ENCODE results near the gene MS4A13. TPM values are rescaled to one million over a fixed set of nuclear protein-coding genes. Genes with fewer than 3 reads are reported as not detected.
"Not testable (repeated sequence)": the region's sequence is repeated elsewhere in the genome, so short reads cannot be mapped to it uniquely, and the experiment has no call there.

MS4A13 gene
- total RNA-seq, 1 experiment from 2014 or later = not detected

DNA sequence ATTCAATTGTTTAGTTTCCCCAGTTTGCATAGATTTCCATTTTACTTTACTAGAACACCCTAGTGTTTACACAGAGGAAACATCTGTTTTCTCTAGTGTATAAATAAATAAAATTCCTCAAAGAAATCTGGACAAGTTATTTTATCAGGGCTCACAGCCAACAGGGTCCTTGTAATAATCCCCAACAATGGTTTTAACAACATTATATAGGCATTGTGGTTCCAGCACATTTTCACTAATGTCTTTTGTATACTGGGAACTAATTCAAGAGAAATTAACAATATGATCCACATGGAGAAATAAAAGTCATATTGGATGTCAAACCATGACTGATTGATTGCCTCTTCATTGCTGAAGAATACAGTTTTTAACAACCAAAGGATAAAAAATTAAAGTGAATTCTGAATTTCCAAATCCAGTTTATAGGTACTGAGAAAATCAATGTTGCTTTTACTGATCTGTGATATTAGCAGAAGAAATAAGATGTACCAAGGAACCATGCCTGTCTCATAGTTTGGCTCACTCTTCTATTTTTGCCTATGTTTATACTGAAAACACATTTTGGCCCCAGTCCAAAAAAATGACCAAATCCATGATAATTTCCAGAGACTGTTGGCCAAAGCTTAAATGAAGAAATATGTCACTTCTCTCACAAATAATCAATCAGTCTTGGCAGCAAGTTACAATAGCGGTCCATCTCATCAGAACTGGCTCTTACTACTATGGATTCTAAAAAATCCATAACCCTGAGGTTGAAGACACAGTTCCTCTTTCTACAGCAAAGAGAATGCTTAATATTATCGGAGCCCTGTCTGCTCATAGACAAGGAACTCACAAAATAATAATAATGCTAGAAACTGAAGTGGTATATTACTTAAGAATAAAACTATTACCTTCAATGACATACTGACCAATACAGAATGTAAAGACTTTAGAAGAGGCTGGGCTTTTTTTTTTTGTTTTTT, 1.4 kb upstream of the MS4A13 start:
- H3K4me1 Mint-ChIP-seq (ENCODE audit: insufficient read depth, unreplicated experiment) = no peaks in the 10 kb centered on the region
- ChIA-PET POLR2A (interaction anchor here (0.6 kb wide), 1 partner anchor 858 kb away, joined by 3 read pairs; no protein-coding TSS in a partner anchor), CTCF (interaction anchor here (0.6 kb wide), 1 partner anchor 179 kb away, joined by 3 read pairs; no protein-coding TSS in a partner anchor)
- H3K27ac Mint-ChIP-seq (ENCODE audit: low read depth, unreplicated experiment) = no peak overlapping the region
- H3K4me3 Mint-ChIP-seq (ENCODE audit: unreplicated experiment) = no peak overlapping the region
- no peaks in the 10 kb centered on the region for H3K27me3 Mint-ChIP-seq (ENCODE audit: insufficient read depth, unreplicated experiment)
- BruUV-seq (replicated peaks) = no TSS peak
- peaks cover 7% of the 10 kb centered on the region for H3K9me3 Mint-ChIP-seq (ENCODE audit: unreplicated experiment)
- intact Hi-C loops (cut with micrococcal nuclease) = no loop called here
- no peak for DNase-seq (ENCODE audit: unreplicated experiment)
- H3K36me3 Mint-ChIP-seq (ENCODE audit: insufficient read depth, unreplicated experiment) = no peaks in the 10 kb centered on the region
- TF ChIP-seq CTCF (IDR thresholded peaks at IDR 0.05; ENCODE audit: unreplicated experiment) = no peak

DNA sequence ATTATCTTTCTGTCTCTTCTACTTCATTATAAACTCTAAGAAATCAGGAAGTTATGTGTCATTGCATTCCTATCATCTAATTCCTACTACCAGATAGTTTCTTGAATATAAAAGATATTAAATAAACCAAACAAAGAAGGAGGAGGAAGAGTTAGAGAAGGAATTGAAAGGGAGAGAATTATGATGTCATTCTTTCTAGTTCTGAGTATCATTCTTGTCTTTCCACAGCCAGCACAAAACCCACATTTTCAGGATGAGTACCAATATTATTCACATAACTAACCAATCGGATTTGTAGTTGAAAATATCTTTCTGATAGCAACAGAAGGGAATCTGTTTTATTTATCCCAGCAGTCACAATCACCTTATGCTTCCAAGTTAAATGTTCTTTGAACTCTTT, 13.3 kb downstream of the MS4A13 start:
- no peak for DNase-seq (ENCODE audit: unreplicated experiment)
- peaks cover 14% of the 10 kb centered on the region for H3K27me3 Mint-ChIP-seq (ENCODE audit: insufficient read depth, unreplicated experiment)
- POLR2A ChIA-PET = no interaction called here
- no peaks in the 10 kb centered on the region for H3K9me3 Mint-ChIP-seq (ENCODE audit: unreplicated experiment)
- BruUV-seq (replicated peaks) = no TSS peak
- CTCF ChIA-PET = interaction anchor here (1.1 kb wide), 1 partner anchor 167 kb away, joined by 5 read pairs; no protein-coding TSS in a partner anchor
- H3K4me3 Mint-ChIP-seq (ENCODE audit: unreplicated experiment) = no peak overlapping the region
- TF ChIP-seq CTCF (IDR thresholded peaks at IDR 0.05; ENCODE audit: unreplicated experiment) = no peak
- no peaks in the 10 kb centered on the region for H3K36me3 Mint-ChIP-seq (ENCODE audit: insufficient read depth, unreplicated experiment)
- H3K4me1 Mint-ChIP-seq (ENCODE audit: insufficient read depth, unreplicated experiment) = no peaks in the 10 kb centered on the region
- H3K27ac Mint-ChIP-seq (ENCODE audit: low read depth, unreplicated experiment) = no peak overlapping the region
- intact Hi-C loops (cut with micrococcal nuclease) = no loop called here

DNA sequence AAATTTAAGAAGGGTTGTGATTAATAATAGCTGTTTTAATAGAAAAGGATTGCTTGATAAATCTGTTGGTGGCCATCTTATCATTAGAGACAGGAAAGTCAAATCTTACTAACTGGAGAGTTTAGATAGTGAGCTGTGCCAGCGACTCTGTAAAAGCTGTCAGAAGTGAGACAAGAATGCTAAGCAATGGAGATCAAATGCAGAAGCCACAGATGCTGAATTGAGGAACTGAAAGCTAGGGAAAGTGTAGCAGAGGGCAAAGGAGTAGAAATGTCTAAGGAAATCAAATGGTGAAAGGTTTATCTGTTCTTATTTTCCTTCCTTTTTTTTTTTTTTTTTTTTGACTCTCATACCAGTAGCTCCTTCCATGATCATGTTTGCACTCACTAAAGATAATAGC, 13.7 kb downstream of the MS4A13 start:
- intact Hi-C loops (cut with micrococcal nuclease) = no loop called here
- Mint-ChIP-seq H3K4me3 (ENCODE audit: unreplicated experiment) (no peak overlapping the region), H3K27ac (ENCODE audit: low read depth, unreplicated experiment) (no peak overlapping the region), H3K36me3 (ENCODE audit: insufficient read depth, unreplicated experiment) (no peaks in the 10 kb centered on the region), H3K4me1 (ENCODE audit: insufficient read depth, unreplicated experiment) (no peaks in the 10 kb centered on the region), H3K9me3 (ENCODE audit: unreplicated experiment) (no peaks in the 10 kb centered on the region), H3K27me3 (ENCODE audit: insufficient read depth, unreplicated experiment) (peaks cover 14% of the 10 kb centered on the region)
- BruUV-seq (replicated peaks) = no TSS peak
- ChIA-PET POLR2A (no interaction called here), CTCF (interaction anchor here (1.1 kb wide), 2 partner anchors 166 to 167 kb away, joined by 3 to 5 read pairs; no protein-coding TSS in a partner anchor)
- no peak for DNase-seq (ENCODE audit: unreplicated experiment)
- no peak for TF ChIP-seq CTCF (IDR thresholded peaks at IDR 0.05; ENCODE audit: unreplicated experiment)

DNA sequence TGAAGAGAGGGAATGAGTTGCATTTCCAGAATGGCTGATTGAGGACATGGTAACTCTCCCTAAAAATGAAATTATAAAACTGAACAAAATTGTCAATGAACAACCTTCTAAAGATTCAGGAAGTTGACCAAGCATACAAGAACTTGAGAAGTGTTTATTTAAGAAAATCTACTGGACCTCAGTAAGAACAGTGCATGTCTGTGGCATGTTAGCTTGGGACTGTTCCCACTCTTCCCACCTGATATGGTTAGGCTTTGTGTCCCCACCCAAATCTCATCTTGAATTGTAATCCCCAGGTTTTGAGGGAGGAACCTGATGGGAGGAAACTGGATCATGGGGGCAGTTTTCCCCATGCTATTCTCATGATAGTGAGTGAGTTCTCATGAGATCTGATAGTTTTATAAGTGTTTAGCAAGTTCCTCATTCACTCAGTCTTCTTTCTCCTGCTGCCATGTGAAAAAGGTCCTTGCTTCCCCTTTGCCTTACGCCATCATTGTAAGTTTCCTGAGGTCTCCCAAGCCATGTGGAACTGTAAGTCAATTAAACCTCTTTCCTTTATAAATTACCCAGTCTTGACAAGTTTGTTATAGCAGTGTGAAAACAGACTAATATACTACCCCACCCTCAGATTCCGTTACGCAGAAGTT, 15.4 kb downstream of the MS4A13 start:
- H3K9me3 Mint-ChIP-seq (ENCODE audit: unreplicated experiment) = no peaks in the 10 kb centered on the region
- no TSS peak for BruUV-seq (replicated peaks)
- no peaks in the 10 kb centered on the region for H3K36me3 Mint-ChIP-seq (ENCODE audit: insufficient read depth, unreplicated experiment)
- H3K4me3 Mint-ChIP-seq (ENCODE audit: unreplicated experiment) = no peak overlapping the region
- no peak overlapping the region for H3K27ac Mint-ChIP-seq (ENCODE audit: low read depth, unreplicated experiment)
- no peak for DNase-seq (ENCODE audit: unreplicated experiment)
- H3K27me3 Mint-ChIP-seq (ENCODE audit: insufficient read depth, unreplicated experiment) = peaks cover 11% of the 10 kb centered on the region
- ChIA-PET POLR2A (no interaction called here), CTCF (no interaction called here)
- TF ChIP-seq CTCF (IDR thresholded peaks at IDR 0.05; ENCODE audit: unreplicated experiment) = no peak
- intact Hi-C loops (cut with micrococcal nuclease) = no loop called here
- no peaks in the 10 kb centered on the region for H3K4me1 Mint-ChIP-seq (ENCODE audit: insufficient read depth, unreplicated experiment)

DNA sequence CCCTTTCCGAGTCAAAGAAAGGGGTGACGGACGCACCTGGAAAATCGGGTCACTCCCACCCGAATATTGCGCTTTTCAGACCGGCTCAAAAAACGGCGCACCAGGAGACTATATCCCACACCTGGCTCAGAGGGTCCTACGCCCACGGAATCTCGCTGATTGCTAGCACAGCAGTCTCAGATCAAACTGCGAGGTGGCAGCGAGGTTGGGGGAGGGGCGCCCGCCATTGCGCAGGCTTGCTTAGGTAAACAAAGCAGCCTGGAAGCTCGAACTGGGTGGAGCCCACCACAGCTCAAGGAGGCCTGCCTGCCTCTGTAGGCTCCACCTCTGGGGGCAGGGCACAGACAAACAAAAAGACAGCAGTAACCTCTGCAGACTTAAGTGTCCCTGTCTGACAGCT, 17.2 kb downstream of the MS4A13 start:
- H3K27ac Mint-ChIP-seq (ENCODE audit: low read depth, unreplicated experiment); H3K4me1 Mint-ChIP-seq (ENCODE audit: insufficient read depth, unreplicated experiment); intact Hi-C loops (cut with micrococcal nuclease); CTCF ChIA-PET; POLR2A ChIA-PET; DNase-seq (ENCODE audit: unreplicated experiment); H3K27me3 Mint-ChIP-seq (ENCODE audit: insufficient read depth, unreplicated experiment); H3K4me3 Mint-ChIP-seq (ENCODE audit: unreplicated experiment); H3K36me3 Mint-ChIP-seq (ENCODE audit: insufficient read depth, unreplicated experiment); BruUV-seq (replicated peaks); H3K9me3 Mint-ChIP-seq (ENCODE audit: unreplicated experiment): not testable (repeated sequence)

DNA sequence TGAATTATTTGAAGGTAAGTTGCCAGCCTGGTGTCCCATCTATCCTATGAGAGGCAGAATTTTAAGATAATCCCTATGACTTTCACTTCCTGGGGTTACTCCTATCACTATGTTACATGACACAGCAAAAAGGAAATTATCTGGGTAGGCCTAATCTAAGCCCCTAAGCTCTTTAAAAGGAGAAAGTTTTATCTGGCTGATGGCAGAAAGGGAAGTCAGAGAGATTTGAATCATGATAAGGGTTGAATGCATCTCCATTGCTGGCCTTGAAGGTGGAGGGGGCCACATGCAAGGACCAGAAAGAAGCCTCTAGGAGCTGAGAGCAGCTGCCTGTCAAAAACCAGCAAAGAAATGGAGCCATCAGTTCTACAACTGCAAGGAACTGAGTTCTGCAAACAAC, 23.4 kb downstream of the MS4A13 start:
- H3K4me3 Mint-ChIP-seq (ENCODE audit: unreplicated experiment); BruUV-seq (replicated peaks); H3K9me3 Mint-ChIP-seq (ENCODE audit: unreplicated experiment); POLR2A ChIA-PET; intact Hi-C loops (cut with micrococcal nuclease); DNase-seq (ENCODE audit: unreplicated experiment); H3K27me3 Mint-ChIP-seq (ENCODE audit: insufficient read depth, unreplicated experiment); H3K27ac Mint-ChIP-seq (ENCODE audit: low read depth, unreplicated experiment); H3K36me3 Mint-ChIP-seq (ENCODE audit: insufficient read depth, unreplicated experiment); H3K4me1 Mint-ChIP-seq (ENCODE audit: insufficient read depth, unreplicated experiment); CTCF ChIA-PET: not testable (repeated sequence)
